Neural progenitor cell (in vitro differentiated cells): ENCODE measurements around the gene DAW1. TPM values are rescaled to one million over a fixed set of nuclear protein-coding genes. Genes with fewer than 3 reads are reported as not detected.

ENCODE experiments used
- DNase-seq: peaks from one replicate; pipeline ENCODE4 v3.0.0-alpha.2; 2016; ENCODE audit warnings: low spot score
- H2AFZ ChIP-seq: fragments of 200-600 bp; sonication (generic); replicated peaks from 2 replicates; pipeline ENCODE4 v1.6.1; 2016; ENCODE audit warnings: antibody characterized with exemption
- H3F3A ChIP-seq: fragments of 200-600 bp; sonication (generic); 2 replicates; pipeline ENCODE4 v1.6.1; 2016; ENCODE audit warnings: antibody characterized with exemption, low read depth
- H3K27ac ChIP-seq: fragments of 200-600 bp; sonication (generic); 2 replicates; pipeline ENCODE4 v1.5.1; 2016; ENCODE audit warnings: mild to moderate bottlenecking
- H3K27me3 ChIP-seq: fragments of 200-600 bp; sonication (generic); 2 replicates; pipeline ENCODE4 v1.6.1; 2016; ENCODE audit warnings: mild to moderate bottlenecking, moderate library complexity
- H3K36me3 ChIP-seq: fragments of 200-600 bp; sonication (generic); 2 replicates; pipeline ENCODE4 v1.5.1; 2016
- H3K4me1 ChIP-seq: fragments of 200-600 bp; sonication (generic); 2 replicates; pipeline ENCODE4 v1.6.1; 2016; ENCODE audit warnings: mixed run types
- H3K4me2 ChIP-seq: fragments of 200-600 bp; sonication (generic); 2 replicates; pipeline ENCODE4 v1.6.1; 2016
- H3K4me3 ChIP-seq: fragments of 200-600 bp; sonication (generic); 2 replicates; pipeline ENCODE4 v1.5.1; 2016
- H3K79me2 ChIP-seq: fragments of 200-600 bp; sonication (generic); 2 replicates; pipeline ENCODE4 v1.6.1; 2016; ENCODE audit warnings: low read depth
- H3K9ac ChIP-seq: fragments of 200-600 bp; sonication (generic); 2 replicates; pipeline ENCODE4 v1.6.1; 2016
- H3K9me3 ChIP-seq: fragments of 200-600 bp; sonication (generic); 2 replicates; pipeline ENCODE4 v1.5.1; 2016; ENCODE audit warnings: low read depth
- H4K20me1 ChIP-seq: fragments of 200-600 bp; sonication (generic); 2 replicates; pipeline ENCODE4 v1.6.1; 2016; ENCODE audit warnings: low read depth
- H3K27ac Mint-ChIP-seq: 3 replicates; pipeline ENCODE4 v1.8.0; 2021; ENCODE audit warnings: mixed read lengths
- H3K27me3 Mint-ChIP-seq: 2 replicates; pipeline ENCODE4 v1.8.0; 2022; ENCODE audit warnings: low read depth, mild to moderate bottlenecking, inconsistent platforms, moderate library complexity, mixed read lengths; ENCODE audit not compliant: insufficient read depth
- H3K36me3 Mint-ChIP-seq: 3 replicates; pipeline ENCODE4 v1.8.0; 2021; ENCODE audit warnings: mixed read lengths
- H3K4me1 Mint-ChIP-seq: 3 replicates; pipeline ENCODE4 v1.8.0; 2021; ENCODE audit warnings: mixed read lengths
- H3K4me3 Mint-ChIP-seq: 3 replicates; pipeline ENCODE4 v1.8.0; 2021; ENCODE audit warnings: mild to moderate bottlenecking, moderate library complexity, mixed read lengths
- H3K9me3 Mint-ChIP-seq: 3 replicates; pipeline ENCODE4 v1.8.0; 2020; ENCODE audit warnings: mixed read lengths
- CTCF ChIP-seq: fragments of 200-600 bp; sonication (generic); IDR thresholded peaks from 2 replicates; pipeline ENCODE4 v1.5.1; 2017; ENCODE audit warnings: antibody characterized with exemption, mild to moderate bottlenecking
- EZH2 ChIP-seq: fragments of 200-600 bp; sonication (generic); IDR thresholded peaks from 2 replicates; pipeline ENCODE4 v1.6.1; 2017; ENCODE audit warnings: antibody characterized with exemption, mild to moderate bottlenecking, moderate library complexity
- EZH2phosphoT487 ChIP-seq: fragments of 200-600 bp; sonication (generic); IDR thresholded peaks from 2 replicates; pipeline ENCODE4 v1.6.1; 2017; ENCODE audit warnings: antibody characterized with exemption
- total RNA-seq: library from RNA; depleted of rRNA; stranded (reverse); fragments of >200 nt; gene quantifications from 2 replicates; pipeline ENCODE4 v1.2.3, GENCODE V29; 2015; ENCODE audit warnings: low replicate concordance

The DAW1 gene
- total RNA-seq, 1 donor from 2014 or later = not detected

DNA sequence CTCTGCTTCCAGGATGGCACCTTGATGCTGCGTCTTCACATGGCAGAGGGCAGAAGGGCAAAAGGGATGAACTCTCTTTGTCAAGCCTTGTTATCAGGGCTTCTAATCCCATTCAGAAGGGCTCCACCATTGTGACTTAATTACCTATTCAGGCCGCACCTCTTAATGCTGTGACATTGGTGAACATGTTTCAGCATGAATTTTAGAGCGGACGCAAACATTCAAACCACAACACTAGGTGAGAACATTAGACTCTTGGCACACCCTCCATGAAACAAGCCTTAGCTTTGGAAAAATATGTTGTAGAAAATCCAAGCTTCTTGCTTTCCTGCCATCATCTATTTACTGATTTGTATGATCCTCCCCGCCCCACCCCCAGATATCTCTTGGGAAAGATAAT is 17.9 kb downstream of the DAW1 start:
- no peaks in the 10 kb centered on the region for H3K4me1 Mint-ChIP-seq
- no peaks in the 10 kb centered on the region for H3K4me1 ChIP-seq
- H3K4me3 ChIP-seq = no peak overlapping the region
- H3K27me3 Mint-ChIP-seq = no peaks in the 10 kb centered on the region
- TF ChIP-seq CTCF = no peak
- H3K36me3 ChIP-seq = no peaks in the 10 kb centered on the region
- H3K9ac ChIP-seq = no peak overlapping the region
- H3K4me3 Mint-ChIP-seq = no peak overlapping the region
- no peaks in the 10 kb centered on the region for H4K20me1 ChIP-seq
- H3K79me2 ChIP-seq = no peaks in the 10 kb centered on the region
- no peaks in the 10 kb centered on the region for H3K36me3 Mint-ChIP-seq
- H3F3A ChIP-seq = no peaks in the 10 kb centered on the region
- H2AFZ ChIP-seq = no peak overlapping the region
- no peak overlapping the region for H3K27ac ChIP-seq
- no peaks in the 10 kb centered on the region for H3K9me3 Mint-ChIP-seq
- H3K27me3 ChIP-seq = no peaks in the 10 kb centered on the region
- peak; percentile 41 for DNase-seq
- no peak overlapping the region for H3K27ac Mint-ChIP-seq
- no peak overlapping the region for H3K4me2 ChIP-seq
- no peaks in the 10 kb centered on the region for H3K9me3 ChIP-seq

- TF ChIP-seq EZH2 = no peak
- TF ChIP-seq EZH2phosphoT487 = no peak
- peak; percentile 73 for TF ChIP-seq CTCF
- H3K27me3 ChIP-seq = no peaks in the 10 kb centered on the region
- H4K20me1 ChIP-seq = no peaks in the 10 kb centered on the region
- no peak overlapping the region for H3K4me3 Mint-ChIP-seq
- no peaks in the 10 kb centered on the region for H3K79me2 ChIP-seq
- H3K36me3 ChIP-seq = no peaks in the 10 kb centered on the region
- no peaks in the 10 kb centered on the region for H3K9me3 ChIP-seq
- H3K27ac Mint-ChIP-seq = no peak overlapping the region
- H3K4me1 Mint-ChIP-seq = no peaks in the 10 kb centered on the region
- no peak overlapping the region for H3K27ac ChIP-seq
- no peaks in the 10 kb centered on the region for H3K36me3 Mint-ChIP-seq
- H3K4me3 ChIP-seq = no peak overlapping the region
- no peaks in the 10 kb centered on the region for H3F3A ChIP-seq
- H3K9ac ChIP-seq = no peak overlapping the region
- peak; percentile 69 for DNase-seq
- H3K9me3 Mint-ChIP-seq = no peaks in the 10 kb centered on the region
- H3K27me3 Mint-ChIP-seq = peaks cover 2% of the 10 kb centered on the region
- H3K4me2 ChIP-seq = no peak overlapping the region
- H2AFZ ChIP-seq = no peak overlapping the region
- no peaks in the 10 kb centered on the region for H3K4me1 ChIP-seq
These were observed 19.2 kb downstream of the DAW1 start for GRCh38 chr2:227890495-227891079.

DNA sequence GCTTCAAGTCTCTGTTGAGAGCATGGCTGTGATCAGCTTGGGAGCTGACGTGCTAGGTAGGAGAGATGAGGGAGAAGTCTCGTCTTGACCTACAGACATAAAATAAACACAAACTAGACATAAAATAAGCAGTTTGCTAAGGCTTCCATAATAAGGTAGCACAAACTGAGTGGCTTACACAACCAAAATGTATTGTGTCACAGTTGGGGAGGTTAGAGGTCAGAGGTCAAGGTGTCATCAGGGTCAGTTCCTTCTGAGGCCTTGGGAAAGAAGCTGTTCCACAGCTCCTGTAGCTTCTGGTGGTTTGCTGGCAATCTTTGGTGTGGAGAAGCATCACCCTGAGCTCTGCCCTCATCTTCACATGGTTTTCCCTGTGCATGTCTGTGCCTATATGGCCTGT is 20.2 kb downstream of the DAW1 start:
- H4K20me1 ChIP-seq = no peaks in the 10 kb centered on the region
- no peak overlapping the region for H3K4me3 ChIP-seq
- H2AFZ ChIP-seq = no peak overlapping the region
- H3K9ac ChIP-seq = no peak overlapping the region
- Mint-ChIP-seq H3K27ac (no peak overlapping the region), H3K4me3 (no peak overlapping the region), H3K9me3 (no peaks in the 10 kb centered on the region), H3K4me1 (no peaks in the 10 kb centered on the region), H3K27me3 (peaks cover 3% of the 10 kb centered on the region), H3K36me3 (no peaks in the 10 kb centered on the region)
- H3K36me3 ChIP-seq = no peaks in the 10 kb centered on the region
- H3K4me2 ChIP-seq = no peak overlapping the region
- no peaks in the 10 kb centered on the region for H3F3A ChIP-seq
- H3K27me3 ChIP-seq = no peaks in the 10 kb centered on the region
- H3K9me3 ChIP-seq = no peaks in the 10 kb centered on the region
- DNase-seq = no peak
- H3K79me2 ChIP-seq = no peaks in the 10 kb centered on the region
- H3K27ac ChIP-seq = no peak overlapping the region
- H3K4me1 ChIP-seq = no peaks in the 10 kb centered on the region
- TF ChIP-seq EZH2phosphoT487 (no peak), EZH2 (no peak), CTCF (no peak)
